HCEC 1CT (cell line): Measurements from ENCODE around the gene STARD10.
"Not testable (repeated sequence)": the region's sequence is repeated elsewhere in the genome, so short reads cannot be mapped to it uniquely, and the experiment has no call there.

Source experiments
- DNase-seq: peaks from one replicate; pipeline ENCODE4 v3.0.0-alpha.2; 2017

STARD10 gene, protein sequence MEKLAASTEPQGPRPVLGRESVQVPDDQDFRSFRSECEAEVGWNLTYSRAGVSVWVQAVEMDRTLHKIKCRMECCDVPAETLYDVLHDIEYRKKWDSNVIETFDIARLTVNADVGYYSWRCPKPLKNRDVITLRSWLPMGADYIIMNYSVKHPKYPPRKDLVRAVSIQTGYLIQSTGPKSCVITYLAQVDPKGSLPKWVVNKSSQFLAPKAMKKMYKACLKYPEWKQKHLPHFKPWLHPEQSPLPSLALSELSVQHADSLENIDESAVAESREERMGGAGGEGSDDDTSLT

DNA sequence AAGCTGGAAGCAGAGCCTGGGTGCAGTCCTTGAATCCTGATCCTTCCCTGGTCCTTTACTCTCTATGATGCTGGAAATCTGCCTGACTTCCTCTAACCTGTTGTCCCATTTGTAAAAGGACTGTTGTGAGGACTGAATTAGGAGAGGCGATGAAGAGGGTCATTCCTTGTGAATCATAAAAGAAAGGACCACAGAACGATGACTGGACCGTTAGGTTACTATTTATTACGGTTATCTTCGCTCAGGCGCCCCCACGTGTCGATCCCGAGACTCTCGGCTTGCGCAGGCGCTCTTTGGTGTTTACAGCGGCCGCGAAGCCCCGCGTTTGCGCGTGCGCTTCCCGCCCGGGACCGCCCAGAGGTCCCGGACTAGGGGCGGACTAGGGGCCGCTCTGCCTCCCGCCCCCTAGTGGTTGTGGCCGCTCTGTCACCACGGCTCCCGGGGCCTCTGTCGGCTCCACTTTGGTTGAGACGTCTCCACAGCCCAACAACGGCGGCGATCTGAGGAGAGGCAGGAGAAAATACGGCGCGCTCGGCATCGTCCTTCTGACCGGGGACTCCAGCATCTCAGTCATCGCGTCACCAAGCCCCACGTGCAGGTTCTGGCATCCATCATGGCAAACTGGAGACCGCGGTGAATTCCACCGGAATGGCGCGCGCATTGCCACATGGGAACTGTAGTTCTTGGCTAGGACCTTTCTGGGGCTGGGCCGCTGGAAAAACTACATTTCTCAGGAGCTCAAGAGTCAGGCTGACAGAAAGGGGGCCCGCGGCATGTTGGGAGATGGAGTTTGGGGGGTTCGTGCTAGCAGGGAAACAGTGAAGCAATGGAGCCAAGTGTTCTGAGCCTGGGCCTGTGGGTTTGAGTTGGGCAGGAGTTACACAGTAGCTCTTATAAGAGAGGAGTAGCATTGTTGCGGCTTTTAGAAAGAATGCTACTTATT lies at the start of gene STARD10:
Gene STARD10, minus strand, starts transcription at position 623 of the 943 bp plus-strand sequence. CDS start 12,866 bp downstream, outside the sequence.
- peak; percentile 95 for DNase-seq

DNA sequence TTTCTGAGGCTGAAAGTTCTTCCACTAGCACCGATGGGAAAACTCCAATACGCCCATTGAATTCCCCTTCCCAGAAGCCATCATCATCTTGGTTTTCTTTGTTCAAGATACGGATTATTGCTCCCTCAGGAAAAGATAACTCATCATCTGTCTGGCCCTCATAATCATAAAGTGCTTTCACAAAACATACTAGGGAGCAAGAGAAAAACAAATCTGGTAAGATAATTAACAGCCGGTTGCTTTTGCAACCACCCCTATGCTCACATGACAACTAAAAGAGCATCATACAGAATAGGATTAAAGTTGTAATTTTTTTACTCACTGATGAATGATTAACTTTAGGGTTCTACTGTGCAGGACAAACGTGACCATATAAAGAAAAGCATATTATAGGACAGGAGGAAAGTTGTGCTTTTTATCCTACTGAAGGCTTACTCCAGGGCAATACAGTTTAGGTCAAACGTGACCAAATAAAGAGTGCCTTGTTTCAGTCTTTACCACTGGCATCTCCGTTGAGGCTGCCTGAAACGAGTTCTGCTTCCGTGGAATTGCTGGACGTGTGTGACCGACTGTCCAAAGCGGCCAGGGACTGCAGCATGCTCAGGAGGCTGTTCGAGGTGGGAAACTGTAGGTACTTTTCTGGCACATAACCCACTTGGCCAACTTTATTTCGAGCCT lies 48.9 kb upstream of the STARD10 start:
- DNase-seq = no peak

DNA sequence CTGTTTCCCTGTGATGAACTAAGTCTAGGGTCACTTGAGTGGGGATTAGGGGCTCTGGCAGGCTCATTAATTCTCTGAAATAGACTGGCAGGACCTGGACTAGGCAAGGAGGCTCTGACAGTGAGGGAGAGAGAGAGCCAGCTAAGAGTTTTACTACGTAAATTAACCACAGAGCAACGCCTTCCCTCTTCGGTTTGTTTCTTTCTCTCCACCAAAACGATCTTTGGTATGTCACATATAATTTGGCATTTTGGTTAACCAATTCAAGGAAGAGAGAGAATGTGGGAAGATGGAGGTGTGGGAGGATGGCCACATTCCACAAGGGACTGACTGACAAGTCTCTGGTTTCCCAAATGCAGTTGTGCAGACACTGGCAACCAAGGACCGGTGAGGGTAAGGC lies 48.3 kb upstream of the STARD10 start:
- DNase-seq = no peak

DNA sequence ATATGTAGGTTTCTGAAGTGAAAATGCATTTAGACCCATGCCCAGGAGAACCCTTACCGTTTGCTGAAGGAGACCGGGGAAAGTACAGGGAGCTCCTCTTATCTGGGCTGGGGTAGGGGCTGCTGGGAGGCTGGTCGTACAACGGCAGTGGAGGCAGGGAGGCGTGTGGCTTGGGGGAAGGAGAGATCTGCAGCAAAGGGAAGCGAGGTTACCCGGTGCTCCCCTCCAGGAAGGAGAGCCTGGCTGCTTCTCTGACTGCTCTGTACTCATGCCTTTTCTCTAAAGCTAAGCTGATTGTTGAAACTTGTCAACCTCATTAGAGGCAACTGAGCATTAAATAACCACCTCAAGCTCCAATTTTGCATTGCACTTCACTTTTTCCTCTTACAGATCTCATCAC lies 47.5 kb upstream of the STARD10 start:
- no peak for DNase-seq

DNA sequence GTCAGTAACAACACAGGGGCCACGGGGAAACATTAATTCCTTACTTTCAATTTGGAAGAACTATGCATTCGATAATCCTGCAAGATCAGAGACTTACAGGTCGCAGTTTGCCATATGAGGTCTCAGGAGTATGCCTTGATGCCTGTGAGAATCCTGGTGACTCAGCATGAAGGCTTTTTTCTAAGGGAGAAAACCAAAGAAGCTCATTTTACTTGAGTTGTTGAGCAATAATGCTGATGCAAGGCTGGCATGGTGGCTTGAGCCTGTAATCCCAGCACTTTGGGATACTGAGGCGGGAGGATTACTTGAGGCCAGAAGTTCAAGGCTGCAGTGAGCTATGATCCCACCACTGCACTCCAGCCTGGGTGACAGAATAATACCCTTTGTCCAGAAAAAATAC lies 46.9 kb upstream of the STARD10 start:
- DNase-seq = peak; percentile 90

DNA sequence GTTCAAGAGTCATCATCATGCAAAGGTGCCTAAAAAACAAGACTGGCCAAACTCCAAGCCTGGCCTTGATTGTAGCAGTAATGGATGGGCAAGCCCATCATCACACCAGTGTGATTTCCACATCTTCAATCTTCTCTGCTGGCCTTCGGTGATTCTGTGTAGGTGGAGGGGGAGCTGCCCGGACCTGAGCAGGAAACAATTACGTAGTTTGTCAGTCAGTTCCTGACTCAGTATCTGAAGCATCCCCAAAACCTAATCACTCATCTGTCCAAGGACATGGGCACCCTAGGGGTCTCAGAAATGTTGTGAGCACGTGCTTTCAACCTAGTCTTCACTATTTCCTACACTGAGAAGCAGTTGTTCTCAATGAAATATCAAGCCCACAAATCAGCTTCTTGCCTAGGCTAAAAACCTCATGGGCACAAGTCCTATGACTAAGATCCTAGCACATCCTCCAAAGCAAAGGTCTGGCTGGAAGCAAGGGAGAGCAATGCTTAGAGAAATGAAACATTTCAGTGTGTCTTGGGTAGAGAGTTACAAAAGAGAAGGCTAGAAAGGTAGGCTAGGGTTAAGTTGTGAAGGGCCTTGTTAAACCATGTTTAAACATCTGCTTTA lies 45.0 kb upstream of the STARD10 start:
- no peak for DNase-seq

DNA sequence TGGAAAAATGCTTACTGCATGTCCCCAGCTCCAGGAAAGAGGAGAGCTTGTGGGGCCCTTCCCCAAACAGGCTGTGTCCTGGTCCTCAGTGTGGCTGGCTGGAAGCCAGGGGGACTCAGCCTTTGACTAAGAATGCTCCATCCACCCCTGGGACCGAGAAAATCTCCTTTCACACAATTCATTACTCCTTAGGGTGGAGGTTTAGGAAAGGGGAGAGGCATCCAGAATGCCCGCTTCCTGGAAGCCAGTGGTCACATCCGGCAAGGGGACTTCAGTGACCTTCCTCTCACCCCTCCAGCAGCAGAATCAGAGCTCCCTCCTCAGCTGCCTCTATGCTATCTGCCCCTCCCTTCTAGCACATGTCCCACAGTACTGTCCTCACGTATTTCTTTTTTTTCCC lies 42.3 kb upstream of the STARD10 start:
- DNase-seq = no peak

DNA sequence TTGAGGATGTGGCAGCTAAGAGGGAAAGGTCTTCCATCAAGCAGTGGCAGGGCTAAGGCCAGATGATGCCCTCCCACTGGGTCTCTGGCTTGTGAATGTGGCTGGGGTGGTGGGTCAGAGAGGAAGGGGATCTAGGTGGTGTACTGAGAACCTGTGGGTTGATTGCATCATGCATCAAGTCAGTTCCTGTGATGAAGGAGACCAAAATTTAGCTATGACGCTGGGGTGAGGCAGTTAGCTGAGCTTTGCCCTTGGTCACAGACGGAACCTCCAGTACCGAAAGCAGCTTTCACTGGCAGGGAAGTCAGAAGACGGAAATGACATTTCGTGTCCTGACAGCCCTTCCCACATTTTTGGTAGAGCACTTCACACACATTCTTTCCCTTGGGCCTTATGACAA lies 41.1 kb upstream of the STARD10 start:
- DNase-seq = no peak

DNA sequence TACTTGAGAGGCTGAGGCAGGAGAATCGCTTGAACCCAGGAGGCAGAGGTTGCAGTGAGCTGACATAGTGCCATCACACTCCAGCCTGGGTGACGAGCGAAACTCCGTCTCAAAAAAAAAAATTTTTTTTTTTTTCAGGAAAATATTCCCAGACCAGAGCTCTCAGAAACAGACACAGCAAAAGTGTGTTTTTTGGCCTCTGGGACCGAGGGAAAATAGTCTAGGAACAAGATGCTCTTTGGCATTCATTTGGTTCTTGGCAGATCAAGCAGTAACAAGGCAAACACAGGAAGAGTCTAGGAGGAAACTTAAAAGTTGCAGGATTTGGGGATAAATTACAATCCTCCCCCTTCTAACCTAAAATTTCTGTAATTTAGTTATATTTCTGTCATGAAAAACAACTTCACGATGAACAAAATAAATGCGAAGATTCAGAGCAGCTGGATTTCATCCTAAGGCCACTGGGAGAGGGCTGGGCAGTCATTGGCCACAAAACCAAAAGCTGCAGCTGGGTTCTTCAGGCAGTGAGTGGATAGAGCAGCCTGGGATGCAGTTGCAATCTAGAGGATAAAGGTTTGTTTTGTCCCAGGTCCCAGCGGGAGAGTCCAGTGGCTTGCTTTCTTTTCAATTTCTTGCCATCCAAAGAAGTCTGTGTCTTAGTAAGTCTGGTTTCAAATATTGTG lies 40.1 kb upstream of the STARD10 start:
- no peak for DNase-seq

DNA sequence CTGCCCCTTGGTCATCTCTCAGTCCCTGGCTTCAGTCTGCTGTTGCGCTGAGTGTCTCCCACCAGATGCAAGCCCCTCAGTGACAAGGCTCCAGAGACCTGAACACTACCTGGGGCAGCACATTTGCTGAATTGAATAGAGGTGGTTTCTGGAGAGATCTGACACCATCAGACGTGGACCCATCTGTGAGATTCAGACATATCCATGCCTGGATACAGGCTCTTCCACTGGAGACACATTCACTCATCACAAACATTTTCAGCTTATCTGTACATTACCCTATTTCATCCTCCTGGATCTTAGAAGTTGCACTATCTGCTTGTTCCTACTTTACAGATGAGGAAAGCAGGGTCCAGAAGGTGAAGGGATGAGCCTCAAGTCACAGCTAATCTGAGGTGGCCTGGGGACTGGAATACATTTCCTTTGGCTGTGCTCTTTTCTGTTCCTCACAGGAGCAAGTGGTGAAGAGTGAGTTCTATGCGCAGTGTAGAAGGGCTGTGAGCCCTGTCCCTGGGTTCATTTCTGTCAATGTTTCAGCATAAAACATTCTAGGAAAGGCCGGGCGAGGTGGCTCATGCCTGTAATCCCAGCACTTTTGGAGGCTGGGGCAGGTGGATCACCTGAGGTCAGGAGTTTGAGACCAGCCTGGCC lies 39.4 kb upstream of the STARD10 start:
- no peak for DNase-seq

DNA sequence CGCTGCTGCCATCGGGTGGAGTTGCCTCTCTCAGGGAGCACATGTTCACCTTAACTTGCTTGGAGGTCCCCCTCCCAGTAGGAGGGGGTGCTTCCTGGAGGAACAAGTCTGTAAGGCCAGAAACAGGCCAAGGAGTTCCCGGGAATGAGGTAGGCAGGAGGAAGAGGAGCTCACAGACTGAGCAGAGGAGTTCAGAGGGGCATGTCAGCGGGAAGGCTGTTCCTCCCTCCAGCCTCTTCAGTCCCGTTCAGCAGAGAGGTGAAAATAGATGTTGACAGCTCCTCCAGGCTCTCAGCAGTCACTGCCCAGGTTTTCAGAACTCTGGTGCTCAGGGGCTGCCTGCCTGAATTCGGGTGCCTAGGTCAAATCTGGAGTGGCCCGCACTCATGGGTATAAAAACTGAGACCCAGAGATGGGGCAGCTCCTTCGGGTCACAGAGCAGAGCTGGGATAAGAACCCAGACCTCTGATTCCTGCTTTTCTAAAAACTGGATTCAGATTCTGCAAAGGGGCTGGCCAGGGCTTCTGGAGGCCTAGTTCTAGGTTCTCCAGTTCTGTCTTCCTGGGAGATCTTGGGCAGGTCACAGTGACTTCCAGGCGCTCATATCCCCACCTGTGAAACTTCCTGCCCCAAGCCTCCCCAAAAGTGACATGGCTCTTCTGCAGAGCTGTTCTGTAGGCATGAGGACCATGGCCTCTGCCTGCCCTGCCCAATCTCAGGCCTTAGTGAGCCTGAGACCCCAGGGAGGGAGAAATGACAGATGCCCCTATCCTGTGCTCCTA lies 38.6 kb upstream of the STARD10 start:
- no peak for DNase-seq

DNA sequence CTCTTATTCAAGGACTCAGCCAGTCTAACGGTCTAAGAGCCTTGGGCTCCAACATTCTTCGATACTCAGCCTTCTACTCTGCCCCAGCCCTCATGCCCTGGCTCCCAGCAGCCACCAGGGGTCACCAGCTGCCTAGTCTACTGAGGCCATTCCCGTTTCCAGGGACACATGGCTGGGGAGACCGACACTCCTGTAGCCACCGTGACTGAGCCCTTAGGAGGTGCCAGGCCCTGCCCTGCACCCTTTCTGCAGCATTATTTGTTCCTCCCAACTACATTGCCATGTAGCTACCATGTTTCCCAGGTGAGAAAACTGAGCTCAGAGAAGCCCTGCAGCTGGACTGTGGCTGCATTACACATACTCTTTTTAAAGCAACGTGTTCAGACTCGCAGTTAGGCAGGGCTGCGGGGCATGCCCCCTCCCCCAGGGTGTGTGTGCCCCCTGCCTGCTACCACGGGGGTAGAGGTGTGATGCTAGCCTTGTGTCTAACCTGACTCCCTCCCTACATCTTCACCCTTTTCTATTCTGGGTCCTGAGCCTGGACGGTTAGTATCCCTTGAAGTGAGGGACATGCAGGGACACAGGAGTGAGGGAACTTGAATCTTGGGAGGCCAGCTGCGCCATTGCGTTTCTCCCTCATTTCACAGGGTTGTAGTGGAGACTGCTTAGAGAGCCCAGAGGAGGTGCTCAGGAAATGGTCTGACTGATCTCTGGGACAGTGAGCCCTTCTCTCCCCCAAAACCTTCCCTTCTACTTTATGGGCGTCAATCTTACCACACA lies 37.9 kb upstream of the STARD10 start:
- DNase-seq = peak; percentile 60

DNA sequence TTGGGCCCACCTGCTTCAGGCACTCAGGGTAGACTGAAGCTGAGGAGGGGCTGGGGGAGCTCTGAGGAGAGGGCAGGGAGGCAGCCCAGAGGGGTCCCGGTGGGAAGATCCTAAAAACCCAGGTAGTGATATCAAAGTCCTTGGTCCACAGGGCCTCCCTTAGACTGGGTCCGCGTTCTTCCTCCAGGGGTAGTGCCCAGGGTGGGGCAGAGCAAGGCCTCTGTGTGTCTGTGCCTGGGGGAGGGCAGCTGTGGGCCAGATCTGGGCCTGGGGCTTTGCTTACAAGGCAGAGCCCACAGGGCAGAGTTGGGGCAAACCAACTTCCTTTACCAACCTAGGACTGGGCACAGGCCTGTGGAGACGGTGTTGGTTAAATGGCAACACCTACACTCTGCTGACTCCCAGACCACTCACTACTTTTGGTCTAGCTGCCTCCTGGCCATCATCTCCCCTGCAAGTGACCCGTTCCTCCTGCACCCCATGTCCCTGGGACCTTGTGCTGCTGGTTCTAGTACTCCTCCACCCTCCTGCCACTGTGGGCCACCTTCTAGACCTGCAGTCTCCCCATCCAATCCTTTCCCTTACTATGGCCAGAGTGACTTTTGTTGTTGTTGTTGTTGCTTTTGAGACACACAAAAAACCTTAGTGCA lies 36.2 kb upstream of the STARD10 start:
- DNase-seq = no peak

DNA sequence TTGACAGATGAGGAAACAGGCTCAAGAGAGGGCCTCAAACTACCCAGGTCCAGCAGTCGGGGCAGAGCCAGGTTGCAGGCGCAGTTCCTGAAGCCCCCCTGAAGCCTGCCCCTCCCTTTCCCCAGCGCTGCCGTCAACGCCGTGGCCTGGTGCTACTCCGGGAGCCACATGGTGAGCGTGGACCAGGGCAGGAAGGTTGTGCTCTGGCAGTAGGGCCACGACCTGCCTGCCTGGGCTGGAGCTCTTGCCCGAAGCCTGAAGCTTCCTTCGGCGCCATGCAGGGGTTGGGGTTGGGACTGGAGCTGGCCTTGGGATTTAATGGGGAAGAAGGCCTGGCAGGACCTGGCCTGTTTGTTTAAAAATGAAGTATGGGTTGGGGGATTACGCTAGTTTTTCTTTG lies 35.3 kb upstream of the STARD10 start:
- DNase-seq = no peak

DNA sequence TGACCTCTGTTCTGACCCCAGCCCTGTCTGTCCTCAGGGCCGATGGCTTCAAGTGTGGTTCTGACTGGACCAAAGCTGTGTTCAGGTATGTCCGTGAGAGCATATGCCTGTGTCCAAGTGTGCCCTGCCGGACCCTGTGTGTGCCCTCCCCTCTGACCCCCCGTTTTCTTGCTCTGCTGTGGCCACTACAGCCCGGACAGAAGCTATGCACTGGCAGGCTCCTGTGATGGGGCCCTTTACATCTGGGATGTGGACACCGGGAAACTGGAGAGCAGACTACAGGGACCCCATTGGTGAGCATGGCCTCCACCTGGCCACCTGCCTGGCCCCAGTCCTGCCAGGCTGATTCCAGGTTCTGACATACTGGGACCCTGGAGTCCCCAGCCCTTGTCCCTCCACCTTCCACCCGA lies 34.9 kb upstream of the STARD10 start:
- DNase-seq = no peak

DNA sequence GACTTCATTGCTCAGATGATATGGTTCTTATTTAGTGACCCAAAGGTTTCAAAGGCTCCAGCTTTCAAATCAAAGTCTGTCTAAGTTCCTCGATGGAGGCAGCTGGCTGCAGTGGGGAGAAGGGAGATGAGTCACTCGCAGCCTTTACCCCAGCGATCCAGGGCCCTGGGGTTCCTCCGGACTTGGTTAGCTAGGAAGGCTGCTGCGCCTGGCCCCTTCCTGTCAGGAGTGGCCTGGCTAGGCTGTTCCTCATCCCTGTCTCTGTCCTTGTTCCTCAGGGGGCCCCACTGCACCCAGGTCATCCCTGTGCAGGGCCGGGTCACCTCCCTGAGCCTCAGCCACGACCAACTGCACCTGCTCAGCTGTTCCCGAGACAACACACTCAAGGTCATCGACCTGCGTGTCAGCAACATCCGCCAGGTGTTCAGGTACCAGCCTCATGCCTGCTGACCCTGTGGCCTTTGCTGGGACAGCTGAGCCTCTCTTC lies 34.3 kb upstream of the STARD10 start:
- peak; percentile 55 for DNase-seq

DNA sequence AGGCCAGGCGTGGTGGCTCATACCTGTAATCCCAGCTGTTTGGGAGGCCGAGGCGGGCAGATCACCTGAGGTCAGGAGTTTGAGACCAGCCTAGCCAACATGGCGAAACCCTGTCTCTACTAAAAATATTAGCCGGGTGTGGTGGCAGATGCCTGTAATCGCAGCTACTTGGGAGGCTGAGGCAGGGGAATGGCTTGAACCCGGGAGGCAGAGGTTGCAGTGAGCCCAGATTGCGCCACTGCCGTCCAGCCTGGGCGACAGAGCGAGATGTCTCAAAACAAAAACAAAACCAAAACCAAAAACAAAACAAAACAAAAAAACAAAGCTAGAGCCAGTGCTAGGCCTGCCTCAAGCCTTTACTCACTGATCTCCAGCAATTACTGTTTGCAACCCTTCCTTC lies 33.8 kb upstream of the STARD10 start:
- not testable (repeated sequence) for DNase-seq

DNA sequence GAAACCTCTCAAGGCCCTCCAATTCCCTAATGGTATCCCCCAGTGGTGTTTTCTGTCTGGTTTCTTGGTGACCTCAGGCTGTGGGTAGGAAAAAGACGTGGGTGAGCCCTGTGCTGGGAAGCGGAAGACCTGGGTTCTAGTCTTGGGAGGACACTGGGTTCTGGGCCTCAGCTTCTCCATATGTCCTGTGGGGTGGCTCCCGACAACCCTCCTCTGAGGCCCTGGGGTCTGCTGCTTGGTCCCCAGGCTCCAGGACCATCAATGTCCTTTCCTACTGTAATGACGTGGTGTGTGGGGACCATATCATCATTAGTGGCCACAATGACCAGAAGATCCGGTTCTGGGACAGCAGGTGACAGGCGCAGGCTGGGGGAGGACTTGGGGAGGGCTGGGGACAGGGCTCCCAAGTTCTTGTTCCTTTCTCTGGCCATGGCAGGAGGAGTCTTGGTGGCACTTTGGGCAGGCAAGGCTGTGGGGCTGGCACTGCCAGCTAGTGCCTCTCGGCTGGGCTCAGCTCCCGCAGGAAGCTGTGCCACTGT lies 33.2 kb upstream of the STARD10 start:
- DNase-seq = no peak
